GM19395 (cell line): Measurements from ENCODE around the gene KCNQ4.

Source experiments
- ATAC-seq: cut with Tn5 transposase; IDR thresholded peaks from one replicate; pipeline ENCODE4 v1.9.1; 2021; ENCODE audit warnings: mild to moderate bottlenecking, moderate library complexity; ENCODE audit not compliant: unreplicated experiment

The KCNQ4 gene

GRCh38 chr1:40783001-40783905 is at the start of gene KCNQ4:
TSS of gene KCNQ4 (plus strand) at chr1:40783787. CDS start at chr1:40784094, 307 bp downstream.
- ATAC-seq: no peak

GRCh38 chr1:40734882-40735628 is 48.5 kb upstream of the KCNQ4 start:
- no peak for ATAC-seq

GRCh38 chr1:40736085-40736531 is 47.5 kb upstream of the KCNQ4 start:
- no peak for ATAC-seq

GRCh38 chr1:40738831-40739230 is 44.8 kb upstream of the KCNQ4 start:
- no peak for ATAC-seq

- ATAC-seq: no peak
Measured at GRCh38 chr1:40739455-40740008, 44.1 kb upstream of the KCNQ4 start.

GRCh38 chr1:40740039-40740996 is 43.3 kb upstream of the KCNQ4 start:
- ATAC-seq: no peak

- ATAC-seq: no peak
Measured at GRCh38 chr1:40740997-40741736, 42.4 kb upstream of the KCNQ4 start.

- ATAC-seq: no peak
Measured at GRCh38 chr1:40742363-40743061, 41.1 kb upstream of the KCNQ4 start.

GRCh38 chr1:40743452-40743851 is 40.1 kb upstream of the KCNQ4 start:
- ATAC-seq: no peak

GRCh38 chr1:40743860-40744259 is 39.7 kb upstream of the KCNQ4 start:
- no peak for ATAC-seq

- no peak for ATAC-seq
Measured at GRCh38 chr1:40745176-40745575, 38.4 kb upstream of the KCNQ4 start.

GRCh38 chr1:40746344-40747090 is 37.1 kb upstream of the KCNQ4 start:
- no peak for ATAC-seq

- ATAC-seq: no peak
Measured at GRCh38 chr1:40748841-40749718, 34.5 kb upstream of the KCNQ4 start.

GRCh38 chr1:40749817-40750216 is 33.8 kb upstream of the KCNQ4 start:
- no peak for ATAC-seq

- ATAC-seq: no peak
Measured at GRCh38 chr1:40750451-40750908, 33.1 kb upstream of the KCNQ4 start.

- ATAC-seq: no peak
Measured at GRCh38 chr1:40751802-40752201, 31.8 kb upstream of the KCNQ4 start.

- peak; percentile 82 for ATAC-seq
Measured at GRCh38 chr1:40753142-40753882, 30.3 kb upstream of the KCNQ4 start.
